HL-60 (cell line): ENCODE results near the gene ADPRS.

Source experiments
- DNase-seq, 2 experiments: peaks; one replicate each; pipeline ENCODE4 v3.0.0-alpha.2; 2010 to 2020; ENCODE audit warnings: low read depth in 1 of 2, low spot score in 1 of 2
- H3K27ac ChIP-seq: fragments of 250-450 bp; sonication (Bioruptor Pico); replicated peaks from 2 replicates; pipeline ENCODE4 v1.5.1; 2020; ENCODE audit warnings: mild to moderate bottlenecking, moderate library complexity
- H3K27me3 ChIP-seq: fragments of 250-450 bp; sonication (Bioruptor Pico); 2 replicates; pipeline ENCODE4 v1.5.1; 2021; ENCODE audit warnings: mild to moderate bottlenecking, moderate library complexity; ENCODE audit not compliant: insufficient read depth, poor library complexity, severe bottlenecking
- H3K4me3 ChIP-seq: replicated peaks from 2 replicates; pipeline ENCODE4 v1.5.1; 2011; ENCODE audit warnings: mild to moderate bottlenecking, control low read depth, low read length; ENCODE audit not compliant: insufficient read depth
- GABPA ChIP-seq: IDR thresholded peaks from 2 replicates; pipeline ENCODE4 v1.6.1; 2012; ENCODE audit warnings: low read depth
- POLR2AphosphoS5 ChIP-seq: IDR thresholded peaks from 2 replicates; pipeline ENCODE4 v1.6.1; 2012; ENCODE audit warnings: low read depth
- REST ChIP-seq: IDR thresholded peaks from 2 replicates; pipeline ENCODE4 v1.6.1; 2012; ENCODE audit warnings: low read depth; ENCODE audit not compliant: insufficient replicate concordance
- SPI1 ChIP-seq: IDR thresholded peaks from 2 replicates; pipeline ENCODE4 v1.6.1; 2012; ENCODE audit warnings: low read depth, mild to moderate bottlenecking, borderline replicate concordance
- TF ChIP-seq, protein P1 (sequence below): IDR thresholded peaks from one replicate; pipeline ENCODE4 v1.5.1; 2011; ENCODE audit warnings: low read length, control low read depth, inconsistent platforms; ENCODE audit not compliant: insufficient read depth

The ADPRS gene

GRCh38 chr1:36097693-36098585 is 9.2 kb downstream of the ADPRS start:
- Histone ChIP-seq H3K27me3 (no peaks in the 10 kb centered on the region), H3K27ac (no peak overlapping the region), H3K4me3 (no peak overlapping the region)
- DNase-seq = no peak
- TF ChIP-seq GABPA = no peak
- no peak for TF ChIP-seq REST
- TF ChIP-seq SPI1 = no peak
- TF ChIP-seq, protein P1, sequence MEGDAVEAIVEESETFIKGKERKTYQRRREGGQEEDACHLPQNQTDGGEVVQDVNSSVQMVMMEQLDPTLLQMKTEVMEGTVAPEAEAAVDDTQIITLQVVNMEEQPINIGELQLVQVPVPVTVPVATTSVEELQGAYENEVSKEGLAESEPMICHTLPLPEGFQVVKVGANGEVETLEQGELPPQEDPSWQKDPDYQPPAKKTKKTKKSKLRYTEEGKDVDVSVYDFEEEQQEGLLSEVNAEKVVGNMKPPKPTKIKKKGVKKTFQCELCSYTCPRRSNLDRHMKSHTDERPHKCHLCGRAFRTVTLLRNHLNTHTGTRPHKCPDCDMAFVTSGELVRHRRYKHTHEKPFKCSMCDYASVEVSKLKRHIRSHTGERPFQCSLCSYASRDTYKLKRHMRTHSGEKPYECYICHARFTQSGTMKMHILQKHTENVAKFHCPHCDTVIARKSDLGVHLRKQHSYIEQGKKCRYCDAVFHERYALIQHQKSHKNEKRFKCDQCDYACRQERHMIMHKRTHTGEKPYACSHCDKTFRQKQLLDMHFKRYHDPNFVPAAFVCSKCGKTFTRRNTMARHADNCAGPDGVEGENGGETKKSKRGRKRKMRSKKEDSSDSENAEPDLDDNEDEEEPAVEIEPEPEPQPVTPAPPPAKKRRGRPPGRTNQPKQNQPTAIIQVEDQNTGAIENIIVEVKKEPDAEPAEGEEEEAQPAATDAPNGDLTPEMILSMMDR = no peak
- no peak for TF ChIP-seq POLR2AphosphoS5

DNA sequence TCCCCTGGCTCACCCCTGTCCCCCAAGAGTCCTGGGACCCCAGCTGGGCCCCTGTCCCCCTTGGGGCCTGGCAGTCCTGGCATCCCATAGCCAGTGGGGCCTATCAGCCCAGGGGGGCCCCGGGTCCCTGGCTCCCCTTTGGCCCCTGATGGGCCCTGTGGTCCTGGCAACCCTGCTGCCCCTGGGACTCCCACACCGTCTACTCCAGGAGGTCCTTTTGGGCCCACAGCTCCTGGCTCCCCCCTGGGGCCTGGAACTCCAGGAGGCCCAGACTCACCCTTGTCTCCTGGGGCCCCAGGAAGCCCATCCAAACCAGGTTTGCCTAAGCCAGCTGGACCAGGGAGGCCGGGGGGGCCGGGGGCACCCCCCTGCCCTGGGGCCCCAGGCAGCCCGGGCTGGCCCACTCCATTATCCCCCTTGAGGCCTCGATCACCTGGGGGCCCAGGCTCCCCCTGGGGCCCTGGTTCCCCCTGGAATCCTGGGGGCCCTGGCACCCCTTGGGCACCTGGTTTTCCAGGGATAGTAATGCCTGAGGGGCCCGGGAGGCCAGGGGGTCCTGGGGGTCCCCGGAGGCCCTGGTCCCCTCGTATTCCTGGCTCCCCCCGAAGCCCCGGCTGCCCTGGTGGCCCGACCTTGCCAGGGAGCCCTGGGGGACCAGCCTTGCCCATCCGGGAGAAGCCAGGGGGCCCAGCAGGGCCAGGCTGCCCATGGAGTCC is 10.1 kb downstream of the ADPRS start:
- no peak overlapping the region for H3K4me3 ChIP-seq
- H3K27ac ChIP-seq = no peak overlapping the region

More for the DNA sequence above, 10.1 kb downstream of the ADPRS start:
- TF ChIP-seq GABPA (no peak), REST (no peak), POLR2AphosphoS5 (no peak), SPI1 (no peak)
- TF ChIP-seq, protein P1 = no peak
- no peak for DNase-seq
- H3K27me3 ChIP-seq = no peaks in the 10 kb centered on the region
